ENCODE measurements around the gene TAF5.

DNA sequence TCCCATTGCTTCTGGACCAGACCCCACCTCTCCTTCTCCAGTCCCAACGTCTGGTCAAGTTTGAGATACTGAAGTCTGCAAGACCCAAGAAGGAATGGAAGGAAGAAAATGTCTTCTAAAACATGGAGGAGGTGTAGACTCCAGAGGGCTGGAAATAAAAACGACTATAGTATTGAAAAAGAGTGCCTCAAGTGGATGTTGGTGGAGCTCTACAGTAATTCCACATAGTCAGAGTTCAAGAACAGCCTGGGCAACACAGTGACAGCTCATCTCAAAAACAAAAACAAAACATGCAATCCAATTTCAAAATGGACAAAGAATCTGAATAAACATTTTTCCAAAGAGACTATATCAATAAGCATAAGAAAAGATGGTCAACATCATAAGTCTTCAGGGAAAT lies 14.5 kb upstream of the TAF5 start:
- TF ChIP-seq, protein P1, sequence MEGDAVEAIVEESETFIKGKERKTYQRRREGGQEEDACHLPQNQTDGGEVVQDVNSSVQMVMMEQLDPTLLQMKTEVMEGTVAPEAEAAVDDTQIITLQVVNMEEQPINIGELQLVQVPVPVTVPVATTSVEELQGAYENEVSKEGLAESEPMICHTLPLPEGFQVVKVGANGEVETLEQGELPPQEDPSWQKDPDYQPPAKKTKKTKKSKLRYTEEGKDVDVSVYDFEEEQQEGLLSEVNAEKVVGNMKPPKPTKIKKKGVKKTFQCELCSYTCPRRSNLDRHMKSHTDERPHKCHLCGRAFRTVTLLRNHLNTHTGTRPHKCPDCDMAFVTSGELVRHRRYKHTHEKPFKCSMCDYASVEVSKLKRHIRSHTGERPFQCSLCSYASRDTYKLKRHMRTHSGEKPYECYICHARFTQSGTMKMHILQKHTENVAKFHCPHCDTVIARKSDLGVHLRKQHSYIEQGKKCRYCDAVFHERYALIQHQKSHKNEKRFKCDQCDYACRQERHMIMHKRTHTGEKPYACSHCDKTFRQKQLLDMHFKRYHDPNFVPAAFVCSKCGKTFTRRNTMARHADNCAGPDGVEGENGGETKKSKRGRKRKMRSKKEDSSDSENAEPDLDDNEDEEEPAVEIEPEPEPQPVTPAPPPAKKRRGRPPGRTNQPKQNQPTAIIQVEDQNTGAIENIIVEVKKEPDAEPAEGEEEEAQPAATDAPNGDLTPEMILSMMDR (conservative IDR thresholded peaks at IDR 0.05; ENCODE audit: low read depth, low read length): no peak
- TF ChIP-seq EZH2 (IDR thresholded peaks at IDR 0.05; ENCODE audit: borderline replicate concordance, low read depth, low read length, poor library complexity, severe bottlenecking): no peak

All from A673 (cell line).